ENCODE results near the gene LRBA. TPM values are rescaled to one million over a fixed set of nuclear protein-coding genes. Genes with fewer than 3 reads are reported as not detected.
"Not testable (repeated sequence)": the region's sequence is repeated elsewhere in the genome, so short reads cannot be mapped to it uniquely, and the experiment has no call there.

Gene LRBA
- total RNA-seq, 2 donors from 2014 or later = 55.5 to 77.7 TPM

- DNase-seq = no peak
- Histone ChIP-seq H3K9ac (ENCODE audit: low read depth in 2 of 2, low read length in 2 of 2) (no peak overlapping the region), H3K4me1 (no peaks in the 10 kb centered on the region), H3K9me3 (no peaks in the 10 kb centered on the region), H3K4me3 (no peak overlapping the region), H3K27ac (no peak overlapping the region), H3K27me3 (no peaks in the 10 kb centered on the region), H3K36me3 (no peaks in the 10 kb centered on the region)
- intact Hi-C loops (cut with DNase I) = no loop called here
- no peak for TF ChIP-seq CTCF (IDR thresholded peaks at IDR 0.05)
Observed at GRCh38 chr4:150518559-150518958, 496.5 kb downstream of the LRBA start.

DNA sequence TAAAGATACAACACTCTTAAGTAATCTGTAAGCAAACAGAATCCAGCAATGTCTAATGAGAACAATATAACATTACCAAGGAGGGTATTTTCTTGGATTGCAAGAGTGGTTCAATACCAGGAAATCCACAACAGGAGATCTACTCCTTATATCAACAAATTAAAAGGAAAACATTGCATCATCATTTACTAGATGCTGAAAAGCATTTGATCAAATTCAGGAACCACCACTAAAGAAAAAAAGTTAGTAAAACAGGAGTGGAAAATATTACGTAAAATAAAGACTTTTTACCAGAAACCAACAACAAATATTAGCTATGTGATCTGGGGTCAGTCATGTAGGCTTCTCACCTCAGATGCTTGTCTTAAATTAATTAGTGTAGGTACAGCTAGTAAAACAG is 499.9 kb downstream of the LRBA start:
- H3K27ac ChIP-seq = no peak overlapping the region
- H3K4me1 ChIP-seq = no peaks in the 10 kb centered on the region
- H3K9ac ChIP-seq (ENCODE audit: low read depth in 2 of 2, low read length in 2 of 2) = no peak overlapping the region
- no peaks in the 10 kb centered on the region for H3K36me3 ChIP-seq
- no peaks in the 10 kb centered on the region for H3K9me3 ChIP-seq
- no peak overlapping the region for H3K4me3 ChIP-seq
- DNase-seq = no peak
- intact Hi-C loops (cut with DNase I) = no loop called here
- H3K27me3 ChIP-seq = no peaks in the 10 kb centered on the region
- no peak for TF ChIP-seq CTCF (IDR thresholded peaks at IDR 0.05)

GRCh38 chr4:150514709-150515108 is 500.4 kb downstream of the LRBA start:
- DNase-seq = no peak
- Histone ChIP-seq H3K9me3 (no peaks in the 10 kb centered on the region), H3K27me3 (no peaks in the 10 kb centered on the region), H3K4me3 (no peak overlapping the region), H3K4me1 (no peaks in the 10 kb centered on the region), H3K27ac (no peak overlapping the region), H3K9ac (ENCODE audit: low read depth in 2 of 2, low read length in 2 of 2) (no peak overlapping the region), H3K36me3 (no peaks in the 10 kb centered on the region)
- intact Hi-C loops (cut with DNase I) = no loop called here
- no peak for TF ChIP-seq CTCF (IDR thresholded peaks at IDR 0.05)

GRCh38 chr4:150510176-150510865 is 504.8 kb downstream of the LRBA start:
- Histone ChIP-seq H3K9ac (ENCODE audit: low read depth in 2 of 2, low read length in 2 of 2) (no peak overlapping the region), H3K27me3 (no peaks in the 10 kb centered on the region), H3K4me1 (no peaks in the 10 kb centered on the region), H3K9me3 (no peaks in the 10 kb centered on the region), H3K27ac (peak overlapping the region; percentile 38), H3K36me3 (no peaks in the 10 kb centered on the region), H3K4me3 (no peak overlapping the region)
- intact Hi-C loops (cut with DNase I) = no loop called here
- no peak for TF ChIP-seq CTCF (IDR thresholded peaks at IDR 0.05)
- no peak for DNase-seq

- H3K9ac ChIP-seq (ENCODE audit: low read depth in 2 of 2, low read length in 2 of 2); intact Hi-C loops (cut with DNase I): not testable (repeated sequence)
Observed at GRCh38 chr4:150507656-150508055, 507.4 kb downstream of the LRBA start.

GRCh38 chr4:150501983-150502382 is 513.1 kb downstream of the LRBA start:
- H3K36me3 ChIP-seq = no peaks in the 10 kb centered on the region
- no peak for DNase-seq
- no peak overlapping the region for H3K27ac ChIP-seq
- H3K9me3 ChIP-seq = no peaks in the 10 kb centered on the region
- H3K27me3 ChIP-seq = no peaks in the 10 kb centered on the region
- no peaks in the 10 kb centered on the region for H3K4me1 ChIP-seq
- H3K9ac ChIP-seq (ENCODE audit: low read depth in 2 of 2, low read length in 2 of 2) = no peak overlapping the region
- H3K4me3 ChIP-seq = no peak overlapping the region
- intact Hi-C loops (cut with DNase I) = no loop called here
- TF ChIP-seq CTCF (IDR thresholded peaks at IDR 0.05) = no peak

More at GRCh38 chr4:150507656-150508055, 507.4 kb downstream of the LRBA start:
- not testable (repeated sequence) for H3K27me3 ChIP-seq, H3K4me3 ChIP-seq, H3K36me3 ChIP-seq, H3K4me1 ChIP-seq, H3K27ac ChIP-seq, DNase-seq, H3K9me3 ChIP-seq

Data from colonic mucosa (tissue), 4 donors.